ENCODE measurements around the gene NRARP. TPM values are rescaled to one million over a fixed set of nuclear protein-coding genes. Genes with fewer than 3 reads are reported as not detected.

The NRARP gene
- total and polyA plus RNA-seq, 8 donors: 1.2 to 323 (median 3.5) TPM

- Histone ChIP-seq H3K27ac (peak overlapping the region; percentile 88 to 95 (median 95)), H3K9me3 (no peaks in the 10 kb centered on the region), H3K4me1 (peaks cover 56 to 99% (median 92%) of the 10 kb centered on the region in 4 donors), H3K27me3 (peaks cover 0 to 41% (median 0%) of the 10 kb centered on the region in 3 donors), H3K4me3 (peak overlapping the region in 1 of 4 donors; percentile 9), H3K36me3 (peaks cover 31 to 49% (median 47%) of the 10 kb centered on the region in 4 donors)
- WGBS, 5 donors: 56 to 84% (median 76%) methylated on average over 10 of the region's 10 CpGs
- no peak for TF ChIP-seq POLR2AphosphoS5 (IDR thresholded peaks at IDR 0.05)
- TF ChIP-seq, protein P1, sequence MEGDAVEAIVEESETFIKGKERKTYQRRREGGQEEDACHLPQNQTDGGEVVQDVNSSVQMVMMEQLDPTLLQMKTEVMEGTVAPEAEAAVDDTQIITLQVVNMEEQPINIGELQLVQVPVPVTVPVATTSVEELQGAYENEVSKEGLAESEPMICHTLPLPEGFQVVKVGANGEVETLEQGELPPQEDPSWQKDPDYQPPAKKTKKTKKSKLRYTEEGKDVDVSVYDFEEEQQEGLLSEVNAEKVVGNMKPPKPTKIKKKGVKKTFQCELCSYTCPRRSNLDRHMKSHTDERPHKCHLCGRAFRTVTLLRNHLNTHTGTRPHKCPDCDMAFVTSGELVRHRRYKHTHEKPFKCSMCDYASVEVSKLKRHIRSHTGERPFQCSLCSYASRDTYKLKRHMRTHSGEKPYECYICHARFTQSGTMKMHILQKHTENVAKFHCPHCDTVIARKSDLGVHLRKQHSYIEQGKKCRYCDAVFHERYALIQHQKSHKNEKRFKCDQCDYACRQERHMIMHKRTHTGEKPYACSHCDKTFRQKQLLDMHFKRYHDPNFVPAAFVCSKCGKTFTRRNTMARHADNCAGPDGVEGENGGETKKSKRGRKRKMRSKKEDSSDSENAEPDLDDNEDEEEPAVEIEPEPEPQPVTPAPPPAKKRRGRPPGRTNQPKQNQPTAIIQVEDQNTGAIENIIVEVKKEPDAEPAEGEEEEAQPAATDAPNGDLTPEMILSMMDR (IDR thresholded peaks at IDR 0.05): no peak
- no peak for TF ChIP-seq EP300 (IDR thresholded peaks at IDR 0.05)
- TF ChIP-seq POLR2A (IDR thresholded peaks at IDR 0.05): no peak
- intact Hi-C loops (cut with DNase I; ENCODE audit: low total_unique reads): no loop called here
- peak in 1 of 2 donors; percentile 20 for DNase-seq
These were observed 26.9 kb downstream of the NRARP start for GRCh38 chr9:137275203-137275587.

- Histone ChIP-seq H3K27me3 (peaks cover 0 to 26% (median 0%) of the 10 kb centered on the region in 3 donors), H3K9me3 (no peaks in the 10 kb centered on the region), H3K4me1 (peaks cover 64 to 98% (median 94%) of the 10 kb centered on the region in 4 donors), H3K36me3 (peaks cover 25 to 43% (median 37%) of the 10 kb centered on the region in 4 donors), H3K4me3 (no peak overlapping the region), H3K27ac (peak overlapping the region; percentile 86 to 95 (median 95))
- DNase-seq: peak; percentile 35 to 60
- TF ChIP-seq, protein P1 (IDR thresholded peaks at IDR 0.05): no peak
- TF ChIP-seq EP300 (IDR thresholded peaks at IDR 0.05): no peak
- no peak for TF ChIP-seq POLR2AphosphoS5 (IDR thresholded peaks at IDR 0.05)
- TF ChIP-seq POLR2A (IDR thresholded peaks at IDR 0.05): no peak
- intact Hi-C loops (cut with DNase I; ENCODE audit: low total_unique reads): no loop called here
- 39 to 72% (median 52%) methylated on average over 9 to 15 of the region's 15 CpGs for WGBS, 5 donors
These were observed 28.3 kb downstream of the NRARP start for GRCh38 chr9:137273611-137274320.

- 48 to 100% (median 68%) methylated on average over 1 to 13 of the region's 13 CpGs for WGBS, 5 donors
These were observed 29.0 kb downstream of the NRARP start for GRCh38 chr9:137273095-137273490.

More at GRCh38 chr9:137273095-137273490, 29.0 kb downstream of the NRARP start:
- TF ChIP-seq, protein P1 (IDR thresholded peaks at IDR 0.05): no peak
- TF ChIP-seq POLR2AphosphoS5 (IDR thresholded peaks at IDR 0.05) (no peak), POLR2A (IDR thresholded peaks at IDR 0.05) (no peak), EP300 (IDR thresholded peaks at IDR 0.05) (no peak)
- peak in 1 of 2 donors; percentile 18 for DNase-seq
- Histone ChIP-seq H3K27me3 (peaks cover 0 to 20% (median 0%) of the 10 kb centered on the region in 3 donors), H3K4me1 (peaks cover 64 to 98% (median 95%) of the 10 kb centered on the region in 4 donors), H3K9me3 (no peaks in the 10 kb centered on the region), H3K27ac (peak overlapping the region; percentile 43 to 95 (median 88)), H3K4me3 (no peak overlapping the region), H3K36me3 (peaks cover 25 to 48% (median 40%) of the 10 kb centered on the region in 4 donors)
- intact Hi-C loops (cut with DNase I; ENCODE audit: low total_unique reads): no loop called here
